DOHH2 (cell line): Measurements from ENCODE around the gene SOX18.

Experiments
- H3F3A ChIP-seq: fragments of 200-600 bp; sonication (generic), shearing (Covaris generic); 2 replicates; pipeline ENCODE4 v1.6.0; 2016; ENCODE audit warnings: antibody characterized with exemption, mild to moderate bottlenecking; ENCODE audit not compliant: control insufficient read depth, insufficient read depth
- H3K27ac ChIP-seq: fragments of 200-600 bp; sonication (generic); 2 replicates; pipeline ENCODE4 v1.5.1; 2014; ENCODE audit warnings: low read depth, mild to moderate bottlenecking, low read length, moderate library complexity
- H3K27me3 ChIP-seq: fragments of 200-600 bp; sonication (generic); 2 replicates; pipeline ENCODE4 v1.6.1; 2014; ENCODE audit warnings: mild to moderate bottlenecking, low read length, mixed read lengths; ENCODE audit not compliant: control insufficient read depth
- H3K36me3 ChIP-seq: fragments of 200-600 bp; sonication (generic); 2 replicates; pipeline ENCODE4 v1.6.1; 2014; ENCODE audit warnings: mild to moderate bottlenecking, low read length, moderate library complexity, mixed read lengths; ENCODE audit not compliant: control insufficient read depth
- H3K4me1 ChIP-seq: fragments of 200-600 bp; sonication (generic); 2 replicates; pipeline ENCODE4 v1.6.1; 2014; ENCODE audit warnings: mild to moderate bottlenecking, low read length, mixed read lengths; ENCODE audit not compliant: control insufficient read depth
- H3K4me2 ChIP-seq: fragments of 200-600 bp; sonication (generic); 2 replicates; pipeline ENCODE4 v1.6.0; 2014; ENCODE audit warnings: mild to moderate bottlenecking, low read length, moderate library complexity
- H3K4me3 ChIP-seq: fragments of 200-600 bp; sonication (generic); 2 replicates; pipeline ENCODE4 v1.5.1; 2014; ENCODE audit warnings: mild to moderate bottlenecking, low read length, mixed read lengths
- H3K79me2 ChIP-seq: fragments of 200-600 bp; sonication (generic); 2 replicates; pipeline ENCODE4 v1.6.1; 2014; ENCODE audit warnings: mild to moderate bottlenecking, low read length, mixed read lengths; ENCODE audit not compliant: control insufficient read depth
- H3K9me2 ChIP-seq: fragments of 200-600 bp; sonication (generic); replicated peaks from 2 replicates; pipeline ENCODE4 v1.6.1; 2014; ENCODE audit warnings: mild to moderate bottlenecking, low read length, mixed read lengths; ENCODE audit not compliant: control insufficient read depth
- H3K9me3 ChIP-seq: fragments of 200-600 bp; sonication (generic); 2 replicates; pipeline ENCODE4 v1.6.1; 2014; ENCODE audit warnings: antibody characterized with exemption, low read length, mixed read lengths; ENCODE audit not compliant: control insufficient read depth, insufficient read depth
- H4K20me1 ChIP-seq: fragments of 200-600 bp; sonication (generic); 2 replicates; pipeline ENCODE4 v1.6.0; 2014; ENCODE audit warnings: low read depth, mild to moderate bottlenecking, antibody characterized with exemption, low read length, moderate library complexity; ENCODE audit not compliant: control insufficient read depth, insufficient read depth
- EZH2phosphoT487 ChIP-seq: fragments of 200-600 bp; sonication (generic); IDR thresholded peaks from 2 replicates; pipeline ENCODE4 v1.6.1; 2017; ENCODE audit warnings: borderline replicate concordance, mild to moderate bottlenecking, antibody characterized with exemption, low read length, moderate library complexity, mixed read lengths
- TF ChIP-seq, protein P1 (sequence below): fragments of 200-600 bp; sonication (generic); IDR thresholded peaks from one replicate; pipeline ENCODE4 v1.5.1; 2014; ENCODE audit warnings: antibody characterized with exemption, mild to moderate bottlenecking, low read depth, low read length; ENCODE audit not compliant: poor library complexity, severe bottlenecking

SOX18 gene

DNA sequence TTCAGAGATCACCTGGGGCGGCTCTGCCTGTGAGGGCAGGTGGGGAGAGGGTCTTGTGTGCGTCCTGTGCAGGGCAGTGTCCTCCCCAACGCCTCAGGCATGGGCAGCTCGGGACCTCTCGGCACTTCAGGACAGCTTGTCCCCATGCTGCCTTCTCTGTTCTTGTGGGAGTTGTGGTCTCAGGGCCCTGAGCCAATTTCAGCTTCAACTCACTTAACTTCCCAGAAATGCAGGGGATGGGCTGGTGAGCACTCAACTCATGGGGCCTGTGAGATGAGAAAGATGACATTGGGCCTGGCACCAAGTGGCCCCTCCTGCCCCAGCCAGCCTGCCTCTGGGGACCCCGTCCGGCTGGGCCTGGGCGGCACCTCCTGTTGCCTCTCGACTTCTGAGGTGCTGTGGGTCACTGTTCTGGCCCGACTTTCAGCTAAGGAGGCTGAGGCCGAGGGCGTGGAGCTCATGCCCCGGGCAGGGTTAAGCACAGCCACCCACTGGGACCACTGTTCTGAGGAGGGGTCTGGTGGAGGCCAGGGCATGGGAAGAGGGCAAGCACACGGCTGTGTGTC is 23.1 kb upstream of the SOX18 start:
- H4K20me1 ChIP-seq = no peaks in the 10 kb centered on the region
- no peak for TF ChIP-seq EZH2phosphoT487
- TF ChIP-seq, protein P1, sequence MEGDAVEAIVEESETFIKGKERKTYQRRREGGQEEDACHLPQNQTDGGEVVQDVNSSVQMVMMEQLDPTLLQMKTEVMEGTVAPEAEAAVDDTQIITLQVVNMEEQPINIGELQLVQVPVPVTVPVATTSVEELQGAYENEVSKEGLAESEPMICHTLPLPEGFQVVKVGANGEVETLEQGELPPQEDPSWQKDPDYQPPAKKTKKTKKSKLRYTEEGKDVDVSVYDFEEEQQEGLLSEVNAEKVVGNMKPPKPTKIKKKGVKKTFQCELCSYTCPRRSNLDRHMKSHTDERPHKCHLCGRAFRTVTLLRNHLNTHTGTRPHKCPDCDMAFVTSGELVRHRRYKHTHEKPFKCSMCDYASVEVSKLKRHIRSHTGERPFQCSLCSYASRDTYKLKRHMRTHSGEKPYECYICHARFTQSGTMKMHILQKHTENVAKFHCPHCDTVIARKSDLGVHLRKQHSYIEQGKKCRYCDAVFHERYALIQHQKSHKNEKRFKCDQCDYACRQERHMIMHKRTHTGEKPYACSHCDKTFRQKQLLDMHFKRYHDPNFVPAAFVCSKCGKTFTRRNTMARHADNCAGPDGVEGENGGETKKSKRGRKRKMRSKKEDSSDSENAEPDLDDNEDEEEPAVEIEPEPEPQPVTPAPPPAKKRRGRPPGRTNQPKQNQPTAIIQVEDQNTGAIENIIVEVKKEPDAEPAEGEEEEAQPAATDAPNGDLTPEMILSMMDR = no peak
- H3K9me2 ChIP-seq = no peaks in the 10 kb centered on the region
- peak overlapping the region; percentile 50 for H3K4me2 ChIP-seq
- no peaks in the 10 kb centered on the region for H3K9me3 ChIP-seq
- peaks cover 52% of the 10 kb centered on the region for H3K4me1 ChIP-seq
- H3K27me3 ChIP-seq = no peaks in the 10 kb centered on the region
- peaks cover 4% of the 10 kb centered on the region for H3F3A ChIP-seq
- H3K79me2 ChIP-seq = peaks cover 16% of the 10 kb centered on the region
- H3K4me3 ChIP-seq = no peak overlapping the region
- H3K36me3 ChIP-seq = peaks cover 56% of the 10 kb centered on the region
- H3K27ac ChIP-seq = peak overlapping the region; percentile 70

DNA sequence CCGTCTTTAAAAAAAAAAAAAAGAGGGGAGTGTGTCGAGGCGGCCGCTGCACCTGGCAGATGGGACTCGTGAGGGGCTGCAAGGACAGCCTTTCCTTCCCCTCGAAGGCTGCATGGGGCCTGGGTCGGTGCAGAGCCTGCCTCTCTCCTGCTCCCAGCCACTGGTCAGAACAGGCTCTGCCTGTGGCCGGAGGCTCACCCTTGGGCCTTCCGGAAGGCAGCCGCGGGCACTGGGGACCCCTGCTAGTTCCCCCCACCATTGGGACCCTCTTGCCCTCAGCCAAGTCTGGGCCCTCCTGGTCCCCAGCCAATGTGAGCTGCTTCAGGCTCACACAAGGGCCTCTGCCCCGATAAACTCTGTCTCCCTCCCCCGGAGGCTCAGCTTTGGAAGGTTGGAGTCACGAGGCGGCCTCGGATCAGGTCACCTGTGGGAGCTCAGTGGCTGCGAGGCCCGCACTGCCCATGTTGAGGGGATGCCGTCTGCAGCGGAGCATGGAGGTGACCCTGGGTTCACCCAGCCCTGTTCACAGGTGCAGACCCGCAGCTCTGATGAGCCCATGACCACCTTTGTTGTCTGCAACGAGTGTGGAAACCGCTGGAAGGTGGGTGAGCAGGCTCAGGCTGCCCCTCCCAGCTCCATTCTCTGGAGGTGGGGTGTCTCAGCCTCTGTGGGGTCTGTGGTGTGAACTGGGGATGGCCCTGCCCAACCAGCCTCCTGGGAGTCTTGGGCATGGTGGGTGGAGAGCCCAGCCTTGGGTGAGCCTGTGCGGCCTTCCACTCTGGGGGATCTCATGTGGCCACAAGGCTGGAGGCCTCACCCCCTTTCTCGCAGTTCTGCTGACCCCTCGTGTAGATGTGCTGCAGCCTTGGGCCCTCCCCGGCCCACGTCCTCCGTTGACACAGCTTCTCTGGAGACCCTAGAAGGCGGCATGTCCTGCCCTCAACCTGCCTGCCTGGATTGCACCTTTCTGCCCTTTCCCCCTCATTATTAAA is 22.2 kb upstream of the SOX18 start:
- peaks cover 49% of the 10 kb centered on the region for H3K36me3 ChIP-seq
- H3K4me1 ChIP-seq = peaks cover 48% of the 10 kb centered on the region
- no peaks in the 10 kb centered on the region for H3K27me3 ChIP-seq
- H3K27ac ChIP-seq = peak overlapping the region; percentile 70
- peak overlapping the region; percentile 50 for H3K4me2 ChIP-seq
- TF ChIP-seq, protein P1 = no peak
- no peak for TF ChIP-seq EZH2phosphoT487
- no peaks in the 10 kb centered on the region for H3K9me3 ChIP-seq
- H3K4me3 ChIP-seq = no peak overlapping the region; the same call in 1 of the 2 replicates
- no peaks in the 10 kb centered on the region for H3K9me2 ChIP-seq
- H3F3A ChIP-seq = 0 out of 2 replicates have a peak, but pooled peaks cover 2% of the 10 kb centered on the region
- H3K79me2 ChIP-seq = peaks cover 7% of the 10 kb centered on the region
- no peaks in the 10 kb centered on the region for H4K20me1 ChIP-seq

DNA sequence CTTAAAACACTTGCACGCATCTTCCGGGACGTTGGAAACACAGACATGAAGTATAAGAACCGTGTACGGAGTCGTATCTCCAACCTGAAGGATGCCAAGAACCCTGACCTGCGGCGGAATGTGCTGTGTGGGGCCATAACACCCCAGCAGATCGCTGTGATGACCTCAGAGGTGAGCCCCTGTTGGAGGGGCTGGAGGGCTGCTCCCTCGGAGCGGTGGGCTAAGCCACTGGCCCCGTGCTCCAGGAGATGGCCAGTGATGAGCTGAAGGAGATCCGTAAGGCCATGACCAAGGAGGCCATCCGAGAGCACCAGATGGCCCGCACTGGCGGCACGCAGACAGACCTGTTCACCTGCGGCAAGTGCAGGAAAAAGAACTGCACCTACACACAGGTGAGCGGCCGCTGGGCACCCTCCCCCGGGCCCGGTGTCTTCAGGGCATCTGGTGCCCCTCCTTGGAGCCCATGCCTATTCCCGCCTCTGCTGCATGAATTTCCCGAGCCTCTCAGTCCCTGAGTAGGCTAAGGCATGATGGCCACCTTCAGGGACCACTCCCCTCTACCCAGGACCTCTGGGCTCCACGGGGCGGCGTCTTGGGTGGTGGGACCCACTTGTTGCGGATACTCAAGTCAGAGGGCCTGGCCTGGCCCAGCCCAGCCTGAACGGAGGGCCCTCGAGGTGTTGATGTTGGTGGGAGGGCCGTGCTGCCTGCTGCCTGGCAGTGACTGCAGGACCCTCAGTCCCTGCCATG is 21.0 kb upstream of the SOX18 start:
- H4K20me1 ChIP-seq = no peaks in the 10 kb centered on the region
- no peaks in the 10 kb centered on the region for H3K27me3 ChIP-seq
- peaks cover 37% of the 10 kb centered on the region for H3K36me3 ChIP-seq
- no peaks in the 10 kb centered on the region for H3K79me2 ChIP-seq
- H3K27ac ChIP-seq = peak overlapping the region; percentile 70; the same call in 1 of the 2 replicates
- H3K4me1 ChIP-seq = peaks cover 54% of the 10 kb centered on the region
- no peak overlapping the region for H3K4me3 ChIP-seq
- H3K4me2 ChIP-seq = peak overlapping the region; percentile 50; the same call in 1 of the 2 replicates
- no peaks in the 10 kb centered on the region for H3K9me2 ChIP-seq
- TF ChIP-seq EZH2phosphoT487 = no peak
- TF ChIP-seq, protein P1 = no peak
- no peaks in the 10 kb centered on the region for H3K9me3 ChIP-seq
- 0 out of 2 replicates have a peak, but pooled peaks cover 2% of the 10 kb centered on the region for H3F3A ChIP-seq
